Endodermal cell (in vitro differentiated cells): ENCODE data around the gene HHATL. TPM values are rescaled to one million over a fixed set of nuclear protein-coding genes. Genes with fewer than 3 reads are reported as not detected.

Experiments
- DNase-seq: peaks from one replicate; pipeline ENCODE4 v3.0.0-alpha.2; 2017
- H3K27ac ChIP-seq: 2 replicates; pipeline ENCODE4 v1.5.1; 2013; ENCODE audit warnings: mild to moderate bottlenecking, low read depth, low read length, moderate library complexity
- H3K27me3 ChIP-seq: 2 replicates; pipeline ENCODE4 v1.6.1; 2013; ENCODE audit warnings: mild to moderate bottlenecking, low read length, moderate library complexity; ENCODE audit not compliant: insufficient read depth, control insufficient read depth, poor library complexity, severe bottlenecking
- H3K36me3 ChIP-seq: 2 replicates; pipeline ENCODE4 v1.7.0; 2013; ENCODE audit warnings: mild to moderate bottlenecking, low read length, moderate library complexity; ENCODE audit not compliant: control insufficient read depth, insufficient read depth
- H3K4me1 ChIP-seq: one replicate; pipeline ENCODE4 v1.7.0; 2013; ENCODE audit warnings: low read length; ENCODE audit not compliant: control insufficient read depth, insufficient read depth
- H3K4me3 ChIP-seq: 2 replicates; pipeline ENCODE4 v1.5.1; 2013; ENCODE audit warnings: mild to moderate bottlenecking, low read length, moderate library complexity
- H3K9ac ChIP-seq: 2 replicates; pipeline ENCODE4 v1.6.1; 2013; ENCODE audit warnings: mild to moderate bottlenecking, low read length, moderate library complexity; ENCODE audit not compliant: poor library complexity, severe bottlenecking; ENCODE audit errors: extremely low read depth
- H3K9me3 ChIP-seq: 2 replicates; pipeline ENCODE4 v1.6.1; 2013; ENCODE audit warnings: mild to moderate bottlenecking, low read length, moderate library complexity; ENCODE audit not compliant: control insufficient read depth
- H3K27ac Mint-ChIP-seq: 2 replicates; pipeline ENCODE4 v1.8.0; 2020; ENCODE audit warnings: mixed read lengths
- H3K27me3 Mint-ChIP-seq: 2 replicates; pipeline ENCODE4 v1.8.0; 2021; ENCODE audit warnings: mild to moderate bottlenecking, mixed read lengths; ENCODE audit not compliant: insufficient read depth
- H3K36me3 Mint-ChIP-seq: 2 replicates; pipeline ENCODE4 v1.8.0; 2020; ENCODE audit warnings: low read depth, mixed read lengths
- H3K4me1 Mint-ChIP-seq: 2 replicates; pipeline ENCODE4 v1.8.0; 2020; ENCODE audit warnings: mixed read lengths
- H3K4me3 Mint-ChIP-seq: 2 replicates; pipeline ENCODE4 v1.8.0; 2020; ENCODE audit warnings: mild to moderate bottlenecking, moderate library complexity, mixed read lengths
- H3K9me3 Mint-ChIP-seq: 2 replicates; pipeline ENCODE4 v1.8.0; 2020; ENCODE audit warnings: mild to moderate bottlenecking, mixed read lengths
- WGBS, 2 experiments: methylation state at CpG; one replicate each; pipeline versions ENCODE4 v1.1.5 to v1.1.7; 2013; ENCODE audit warnings: missing lambda C conversion rate in 2 of 2, mixed read lengths in 1 of 2; ENCODE audit not compliant: insufficient coverage in 1 of 2, insufficient read length in 1 of 2; 5-methylcytosine and 5-hydroxymethylcytosine counted together
- total RNA-seq, 2 donors: library from RNA; stranded (reverse); fragmentation: NEBNext Ultra II Directional in 1 of 2; extraction: Animal tissue kit (Norgen Biotek cat#: 25700) in 1 of 2; gene quantifications; 2 replicates in 1 of 2; 3 replicates in 1 of 2; pipeline ENCODE4 v1.2.1, GENCODE V29; 2021
- TF ChIP-seq, protein P1 (sequence below): fragments of 200-600 bp; sonication (generic); conservative IDR thresholded peaks from 2 replicates; pipeline ENCODE4 v1.5.0; 2021; ENCODE audit warnings: antibody characterized with exemption, mild to moderate bottlenecking

HHATL gene
- total RNA-seq, 2 donors from 2014 or later: not detected

- H3K27ac Mint-ChIP-seq: no peak overlapping the region
These were observed 31.8 kb upstream of the HHATL start for GRCh38 chr3:42734263-42734860.

GRCh38 chr3:42733501-42734262, 31.1 kb upstream of the HHATL start:
- H3K27ac Mint-ChIP-seq: no peak overlapping the region
- Histone ChIP-seq H3K4me3 (no peak overlapping the region), H3K9ac (no peak overlapping the region), H3K36me3 (no peaks in the 10 kb centered on the region), H3K9me3 (no peaks in the 10 kb centered on the region), H3K27me3 (no peaks in the 10 kb centered on the region), H3K4me1 (peaks cover 10% of the 10 kb centered on the region), H3K27ac (no peak overlapping the region)
- 74 to 82% methylated on average over 7 to 13 of the region's 13 CpGs for WGBS, 2 experiments
- H3K4me1 Mint-ChIP-seq: peaks cover 39% of the 10 kb centered on the region
- peaks cover 3% of the 10 kb centered on the region for H3K9me3 Mint-ChIP-seq
- H3K27me3 Mint-ChIP-seq: peaks cover 3% of the 10 kb centered on the region
- peak; percentile 58 for DNase-seq
- H3K36me3 Mint-ChIP-seq: no peaks in the 10 kb centered on the region
- H3K4me3 Mint-ChIP-seq: no peak overlapping the region
- TF ChIP-seq, protein P1, sequence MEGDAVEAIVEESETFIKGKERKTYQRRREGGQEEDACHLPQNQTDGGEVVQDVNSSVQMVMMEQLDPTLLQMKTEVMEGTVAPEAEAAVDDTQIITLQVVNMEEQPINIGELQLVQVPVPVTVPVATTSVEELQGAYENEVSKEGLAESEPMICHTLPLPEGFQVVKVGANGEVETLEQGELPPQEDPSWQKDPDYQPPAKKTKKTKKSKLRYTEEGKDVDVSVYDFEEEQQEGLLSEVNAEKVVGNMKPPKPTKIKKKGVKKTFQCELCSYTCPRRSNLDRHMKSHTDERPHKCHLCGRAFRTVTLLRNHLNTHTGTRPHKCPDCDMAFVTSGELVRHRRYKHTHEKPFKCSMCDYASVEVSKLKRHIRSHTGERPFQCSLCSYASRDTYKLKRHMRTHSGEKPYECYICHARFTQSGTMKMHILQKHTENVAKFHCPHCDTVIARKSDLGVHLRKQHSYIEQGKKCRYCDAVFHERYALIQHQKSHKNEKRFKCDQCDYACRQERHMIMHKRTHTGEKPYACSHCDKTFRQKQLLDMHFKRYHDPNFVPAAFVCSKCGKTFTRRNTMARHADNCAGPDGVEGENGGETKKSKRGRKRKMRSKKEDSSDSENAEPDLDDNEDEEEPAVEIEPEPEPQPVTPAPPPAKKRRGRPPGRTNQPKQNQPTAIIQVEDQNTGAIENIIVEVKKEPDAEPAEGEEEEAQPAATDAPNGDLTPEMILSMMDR: no peak

More at GRCh38 chr3:42734263-42734860, 31.8 kb upstream of the HHATL start:
- DNase-seq: no peak
- TF ChIP-seq, protein P1: no peak
- 85 to 86% methylated on average over 4 to 6 of the region's 6 CpGs for WGBS, 2 experiments
- Mint-ChIP-seq H3K4me1 (peaks cover 39% of the 10 kb centered on the region), H3K27me3 (peaks cover 3% of the 10 kb centered on the region), H3K4me3 (no peak overlapping the region), H3K9me3 (peaks cover 3% of the 10 kb centered on the region), H3K36me3 (no peaks in the 10 kb centered on the region)
- Histone ChIP-seq H3K9me3 (no peaks in the 10 kb centered on the region), H3K4me3 (no peak overlapping the region), H3K27me3 (no peaks in the 10 kb centered on the region), H3K36me3 (no peaks in the 10 kb centered on the region), H3K9ac (no peak overlapping the region), H3K27ac (no peak overlapping the region), H3K4me1 (peaks cover 10% of the 10 kb centered on the region)

DNA sequence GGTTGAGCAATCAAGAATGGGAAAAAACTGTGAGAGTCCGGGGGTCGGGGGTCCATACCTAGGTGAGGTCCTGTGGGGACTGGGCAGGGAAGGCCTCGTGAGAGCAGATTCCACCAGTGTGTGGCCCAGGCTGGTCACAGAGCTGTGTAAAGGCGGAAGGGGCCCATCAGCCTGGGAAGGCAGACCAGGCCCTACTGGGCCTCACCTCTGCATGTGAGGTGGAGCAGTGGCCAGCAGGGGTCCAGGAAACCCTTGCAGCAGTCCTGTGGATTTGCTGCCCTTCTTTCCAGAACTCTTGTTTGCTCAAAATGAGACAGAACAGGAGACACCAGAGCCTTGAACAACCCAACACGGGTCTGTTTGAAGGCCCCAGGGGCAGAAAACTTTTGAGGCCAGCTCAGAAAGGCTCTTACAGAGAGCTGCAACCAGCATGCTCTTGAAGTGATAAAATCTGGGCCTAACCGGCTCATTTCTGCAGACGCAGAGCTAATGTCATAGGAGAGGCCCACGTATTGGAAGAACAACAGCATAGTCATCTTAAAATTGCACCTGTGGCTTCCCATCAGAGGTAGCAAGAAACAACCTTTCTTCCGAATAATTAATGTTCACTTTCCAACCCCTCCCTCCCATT, 30.3 kb upstream of the HHATL start:
- Histone ChIP-seq H3K9me3 (no peaks in the 10 kb centered on the region), H3K27me3 (no peaks in the 10 kb centered on the region), H3K4me3 (no peak overlapping the region), H3K36me3 (no peaks in the 10 kb centered on the region), H3K4me1 (peaks cover 10% of the 10 kb centered on the region), H3K9ac (no peak overlapping the region), H3K27ac (peak overlapping the region; percentile 38)
- no peaks in the 10 kb centered on the region for H3K9me3 Mint-ChIP-seq
- peaks cover 3% of the 10 kb centered on the region for H3K27me3 Mint-ChIP-seq
- peaks cover 41% of the 10 kb centered on the region for H3K4me1 Mint-ChIP-seq
- WGBS, 2 experiments: 70 to 77% methylated on average over 8 to 9 of the region's 9 CpGs
- H3K27ac Mint-ChIP-seq: peak overlapping the region; percentile 55
- DNase-seq: peak; percentile 68
- no peaks in the 10 kb centered on the region for H3K36me3 Mint-ChIP-seq
- TF ChIP-seq, protein P1: peak; percentile 73
- no peak overlapping the region for H3K4me3 Mint-ChIP-seq
